GM23338 (cell line): Measurements from ENCODE around the gene CTDP1. TPM values are rescaled to one million over a fixed set of nuclear protein-coding genes. Genes with fewer than 3 reads are reported as not detected.

Source experiments
- ATAC-seq: fragments of 200-7000 bp; cut with Tn5 transposase; 3 replicates; pipeline ENCODE4 v1.9.1; 2020
- DNase-seq: peaks from one replicate; pipeline ENCODE4 v3.0.0-alpha.2; 2015; ENCODE audit warnings: low spot score
- H2AFZ ChIP-seq: fragments of 200-600 bp; sonication (generic); 2 replicates; pipeline ENCODE4 v1.8.0; 2016; ENCODE audit warnings: antibody characterized with exemption, mild to moderate bottlenecking, moderate library complexity
- H3F3A ChIP-seq: fragments of 200-600 bp; sonication (generic); replicated peaks from 2 replicates; pipeline ENCODE4 v1.8.0; 2017; ENCODE audit warnings: antibody characterized with exemption, mixed run types, low read depth
- H3K27ac ChIP-seq: fragments of 200-600 bp; sonication (generic); 2 replicates; pipeline ENCODE4 v1.6.1; 2016; ENCODE audit warnings: low read depth
- H3K27me3 ChIP-seq: fragments of 200-600 bp; sonication (generic); 2 replicates; pipeline ENCODE4 v1.8.0; 2016; ENCODE audit warnings: mild to moderate bottlenecking, mixed run types, moderate library complexity; ENCODE audit not compliant: insufficient read depth
- H3K36me3 ChIP-seq: fragments of 200-600 bp; sonication (generic); 2 replicates; pipeline ENCODE4 v1.8.0; 2016; ENCODE audit warnings: mild to moderate bottlenecking; ENCODE audit not compliant: insufficient read depth
- H3K4me1 ChIP-seq: fragments of 200-600 bp; sonication (generic); 2 replicates; pipeline ENCODE4 v1.8.0; 2016; ENCODE audit warnings: mild to moderate bottlenecking, moderate library complexity; ENCODE audit not compliant: insufficient read depth
- H3K4me2 ChIP-seq: fragments of 200-600 bp; sonication (generic); 2 replicates; pipeline ENCODE4 v1.7.1; 2017; ENCODE audit warnings: mixed run types
- H3K4me3 ChIP-seq: fragments of 200-600 bp; sonication (generic); 2 replicates; pipeline ENCODE4 v1.6.1; 2016; ENCODE audit warnings: mixed run types
- H3K79me2 ChIP-seq: fragments of 200-600 bp; sonication (generic); replicated peaks from 2 replicates; pipeline ENCODE4 v1.8.0; 2017; ENCODE audit warnings: mild to moderate bottlenecking; ENCODE audit not compliant: insufficient read depth
- H3K9me2 ChIP-seq: fragments of 200-600 bp; sonication (generic); 2 replicates; pipeline ENCODE4 v1.8.0; 2017; ENCODE audit not compliant: insufficient read depth
- H4K20me1 ChIP-seq: fragments of 200-600 bp; sonication (generic); replicated peaks from 2 replicates; pipeline ENCODE4 v1.8.0; 2017; ENCODE audit warnings: mild to moderate bottlenecking; ENCODE audit not compliant: insufficient read depth
- H3K27ac Mint-ChIP-seq: 2 replicates; pipeline ENCODE4 v1.8.0; 2020; ENCODE audit warnings: inconsistent platforms, mild to moderate bottlenecking, moderate library complexity, mixed read lengths
- H3K27me3 Mint-ChIP-seq: 3 replicates; pipeline ENCODE4 v1.8.0; 2022; ENCODE audit warnings: low read depth, mild to moderate bottlenecking, moderate library complexity, mixed read lengths, inconsistent platforms; ENCODE audit not compliant: insufficient read depth, poor library complexity
- H3K36me3 Mint-ChIP-seq: 3 replicates; pipeline ENCODE4 v1.8.0; 2021; ENCODE audit warnings: low read depth, mild to moderate bottlenecking, inconsistent platforms, moderate library complexity, mixed read lengths
- H3K4me1 Mint-ChIP-seq: 3 replicates; pipeline ENCODE4 v1.8.0; 2020; ENCODE audit warnings: mild to moderate bottlenecking, inconsistent platforms, mixed read lengths
- H3K4me3 Mint-ChIP-seq: 3 replicates; pipeline ENCODE4 v1.8.0; 2021; ENCODE audit warnings: moderate library complexity, mild to moderate bottlenecking, inconsistent platforms, mixed read lengths
- H3K9me3 Mint-ChIP-seq: 3 replicates; pipeline ENCODE4 v1.8.0; 2020; ENCODE audit warnings: moderate library complexity, mild to moderate bottlenecking, inconsistent platforms, mixed read lengths
- CREB1 ChIP-seq: fragments of 250-450 bp; sonication (Bioruptor Pico); IDR thresholded peaks from 2 replicates; pipeline ENCODE4 v1.5.0; 2020; ENCODE audit warnings: low read depth, mild to moderate bottlenecking, moderate library complexity
- EZH2 ChIP-seq: fragments of 200-600 bp; sonication (generic); IDR thresholded peaks from one replicate; pipeline ENCODE4 v1.8.0; 2017; ENCODE audit warnings: antibody characterized with exemption, mild to moderate bottlenecking, low read depth; ENCODE audit not compliant: unreplicated experiment
- EZH2phosphoT487 ChIP-seq: fragments of 200-600 bp; sonication (generic); IDR thresholded peaks from one replicate; pipeline ENCODE4 v1.8.1; 2018; ENCODE audit warnings: antibody characterized with exemption; ENCODE audit not compliant: unreplicated experiment
- JUNB ChIP-seq: IDR thresholded peaks from one replicate; pipeline ENCODE4 v1.6.1; 2016; ENCODE audit warnings: antibody characterized with exemption; ENCODE audit not compliant: unreplicated experiment
- NANOG ChIP-seq: IDR thresholded peaks from 2 replicates; pipeline ENCODE4 v1.6.1; 2016; ENCODE audit warnings: antibody characterized with exemption, borderline replicate concordance
- POLR2AphosphoS5 ChIP-seq: IDR thresholded peaks from 2 replicates; pipeline ENCODE4 v1.6.1; 2016; ENCODE audit warnings: antibody characterized with exemption, low read depth
- STAT1 ChIP-seq: IDR thresholded peaks from one replicate; pipeline ENCODE4 v1.6.1; 2016; ENCODE audit warnings: antibody characterized with exemption; ENCODE audit not compliant: unreplicated experiment
- ZNF114 ChIP-seq: fragments of 250-450 bp; sonication (Bioruptor Pico); IDR thresholded peaks from 2 replicates; pipeline ENCODE4 v1.5.0; 2020; ENCODE audit warnings: mild to moderate bottlenecking, moderate library complexity
- ZNF331 ChIP-seq: fragments of 250-450 bp; sonication (Bioruptor Pico); IDR thresholded peaks from 2 replicates; pipeline ENCODE4 v1.5.0; 2020; ENCODE audit warnings: low read depth, mild to moderate bottlenecking, moderate library complexity
- polyA plus RNA-seq: library from polyadenylated mRNA; unstranded; fragments of >200 nt; fragmentation: Nextera tagmentation; extraction: Ambion mirVana; gene quantifications from 2 replicates; pipeline ENCODE4 v1.2.1, GENCODE V29; 2016
- total RNA-seq: library from RNA; depleted of rRNA; stranded (reverse); fragments of >200 nt; shearing (Covaris generic); gene quantifications from 2 replicates; pipeline ENCODE4 v1.2.3, GENCODE V29; 2014
- TF ChIP-seq, protein P1 (sequence below), 2 experiments: fragments of 200-600 bp in 1 of 2; sonication (generic) in 1 of 2; conservative IDR thresholded peaks; 2 replicates each; pipeline versions ENCODE4 v1.5.1 to v1.6.1; 2016 to 2017; ENCODE audit warnings: antibody characterized with exemption in 2 of 2, low read depth in 2 of 2, mild to moderate bottlenecking in 2 of 2, moderate library complexity in 1 of 2
- TF ChIP-seq, protein P2 (sequence below): IDR thresholded peaks from one replicate; pipeline ENCODE4 v1.6.1; 2018; ENCODE audit warnings: antibody characterized with exemption; ENCODE audit not compliant: unreplicated experiment
- TF ChIP-seq, protein P3 (sequence below): IDR thresholded peaks from 2 replicates; pipeline ENCODE4 v1.6.1; 2016; ENCODE audit warnings: antibody characterized with exemption
- TF ChIP-seq, protein P4 (sequence below): fragments of 250-450 bp; sonication (Bioruptor Pico); IDR thresholded peaks from 2 replicates; pipeline ENCODE4 v1.5.0; 2020; ENCODE audit warnings: mild to moderate bottlenecking, moderate library complexity

The CTDP1 gene
- total and polyA plus RNA-seq, 2 experiments from 2014 or later: 9.4 to 51.6 TPM

DNA sequence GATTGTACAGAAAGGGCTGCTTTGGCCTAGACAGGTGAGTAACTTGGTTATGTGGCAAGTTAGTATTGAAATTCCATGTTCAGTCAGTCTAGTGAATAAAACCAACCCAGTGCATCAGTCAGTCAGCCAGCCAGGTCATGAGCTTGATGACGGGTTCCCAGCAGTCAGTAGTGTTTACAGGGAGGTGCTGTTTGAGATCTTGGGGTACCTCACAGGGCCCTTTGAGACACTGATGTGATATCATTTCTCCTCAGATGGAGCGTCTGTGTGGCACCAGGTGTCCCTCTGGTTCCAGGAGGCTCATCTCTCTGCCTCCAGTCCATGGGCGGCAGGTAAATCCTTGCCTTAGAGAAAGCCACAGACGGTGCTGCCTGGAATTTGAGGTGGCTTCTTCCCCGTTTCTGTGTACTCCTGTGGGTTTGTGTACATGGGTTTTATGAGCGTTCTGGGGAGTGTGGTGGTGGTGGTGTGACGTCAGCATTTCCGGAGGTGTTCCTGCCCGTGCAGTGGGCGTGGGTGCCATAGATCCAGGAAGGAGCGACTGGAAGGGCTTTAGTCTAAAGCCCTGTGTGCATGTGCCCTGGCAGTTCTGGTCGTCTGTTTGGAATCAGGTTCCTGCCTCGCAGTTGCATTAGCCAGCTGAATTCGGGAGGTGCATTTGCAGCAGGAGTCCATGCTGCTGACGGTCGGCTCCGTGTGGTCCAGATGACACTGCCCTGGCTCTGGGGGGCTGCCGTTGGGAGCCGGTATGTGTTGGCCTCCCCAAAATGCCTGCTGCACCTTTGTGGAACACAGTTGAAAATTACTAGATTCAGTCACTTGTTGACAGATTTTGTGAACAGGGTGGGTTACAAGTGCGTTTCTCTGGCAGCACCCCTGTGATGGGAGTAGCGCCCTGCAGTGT is 2.1 kb downstream of the CTDP1 start:
- H3K36me3 Mint-ChIP-seq: peaks cover 9% of the 10 kb centered on the region; the same call in 2 of the 3 replicates
- Histone ChIP-seq H3K4me2 (peak overlapping the region; percentile 98), H3K27me3 (no peaks in the 10 kb centered on the region), H3K9me2 (no peaks in the 10 kb centered on the region), H2AFZ (no peak overlapping the region), H3K79me2 (peaks cover 72% of the 10 kb centered on the region), H4K20me1 (peaks cover 30% of the 10 kb centered on the region), H3K36me3 (no peaks in the 10 kb centered on the region), H3K27ac (no peak overlapping the region), H3K4me1 (peaks cover 8% of the 10 kb centered on the region), H3F3A (no peaks in the 10 kb centered on the region; the same call in 1 of the 2 replicates), H3K4me3 (peak overlapping the region; percentile 93; the same call in 1 of the 2 replicates)
- H3K4me3 Mint-ChIP-seq: peak overlapping the region; percentile 84
- ATAC-seq (no peak), DNase-seq (no peak)
- peaks cover 10% of the 10 kb centered on the region for H3K27me3 Mint-ChIP-seq
- no peaks in the 10 kb centered on the region for H3K9me3 Mint-ChIP-seq
- H3K4me1 Mint-ChIP-seq: peaks cover 29% of the 10 kb centered on the region
- H3K27ac Mint-ChIP-seq: no peak overlapping the region
- TF ChIP-seq, protein P1, sequence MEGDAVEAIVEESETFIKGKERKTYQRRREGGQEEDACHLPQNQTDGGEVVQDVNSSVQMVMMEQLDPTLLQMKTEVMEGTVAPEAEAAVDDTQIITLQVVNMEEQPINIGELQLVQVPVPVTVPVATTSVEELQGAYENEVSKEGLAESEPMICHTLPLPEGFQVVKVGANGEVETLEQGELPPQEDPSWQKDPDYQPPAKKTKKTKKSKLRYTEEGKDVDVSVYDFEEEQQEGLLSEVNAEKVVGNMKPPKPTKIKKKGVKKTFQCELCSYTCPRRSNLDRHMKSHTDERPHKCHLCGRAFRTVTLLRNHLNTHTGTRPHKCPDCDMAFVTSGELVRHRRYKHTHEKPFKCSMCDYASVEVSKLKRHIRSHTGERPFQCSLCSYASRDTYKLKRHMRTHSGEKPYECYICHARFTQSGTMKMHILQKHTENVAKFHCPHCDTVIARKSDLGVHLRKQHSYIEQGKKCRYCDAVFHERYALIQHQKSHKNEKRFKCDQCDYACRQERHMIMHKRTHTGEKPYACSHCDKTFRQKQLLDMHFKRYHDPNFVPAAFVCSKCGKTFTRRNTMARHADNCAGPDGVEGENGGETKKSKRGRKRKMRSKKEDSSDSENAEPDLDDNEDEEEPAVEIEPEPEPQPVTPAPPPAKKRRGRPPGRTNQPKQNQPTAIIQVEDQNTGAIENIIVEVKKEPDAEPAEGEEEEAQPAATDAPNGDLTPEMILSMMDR (conservative IDR thresholded peaks at IDR 0.05; ENCODE audit: low read depth in 2 of 2): no peak
- TF ChIP-seq EZH2 (no peak), EZH2phosphoT487 (no peak), STAT1 (no peak), ZNF114 (no peak), ZNF331 (CRISPR knock-in tag) (no peak), POLR2AphosphoS5 (no peak), NANOG (no peak), CREB1 (no peak), JUNB (no peak)
- TF ChIP-seq, protein P2, sequence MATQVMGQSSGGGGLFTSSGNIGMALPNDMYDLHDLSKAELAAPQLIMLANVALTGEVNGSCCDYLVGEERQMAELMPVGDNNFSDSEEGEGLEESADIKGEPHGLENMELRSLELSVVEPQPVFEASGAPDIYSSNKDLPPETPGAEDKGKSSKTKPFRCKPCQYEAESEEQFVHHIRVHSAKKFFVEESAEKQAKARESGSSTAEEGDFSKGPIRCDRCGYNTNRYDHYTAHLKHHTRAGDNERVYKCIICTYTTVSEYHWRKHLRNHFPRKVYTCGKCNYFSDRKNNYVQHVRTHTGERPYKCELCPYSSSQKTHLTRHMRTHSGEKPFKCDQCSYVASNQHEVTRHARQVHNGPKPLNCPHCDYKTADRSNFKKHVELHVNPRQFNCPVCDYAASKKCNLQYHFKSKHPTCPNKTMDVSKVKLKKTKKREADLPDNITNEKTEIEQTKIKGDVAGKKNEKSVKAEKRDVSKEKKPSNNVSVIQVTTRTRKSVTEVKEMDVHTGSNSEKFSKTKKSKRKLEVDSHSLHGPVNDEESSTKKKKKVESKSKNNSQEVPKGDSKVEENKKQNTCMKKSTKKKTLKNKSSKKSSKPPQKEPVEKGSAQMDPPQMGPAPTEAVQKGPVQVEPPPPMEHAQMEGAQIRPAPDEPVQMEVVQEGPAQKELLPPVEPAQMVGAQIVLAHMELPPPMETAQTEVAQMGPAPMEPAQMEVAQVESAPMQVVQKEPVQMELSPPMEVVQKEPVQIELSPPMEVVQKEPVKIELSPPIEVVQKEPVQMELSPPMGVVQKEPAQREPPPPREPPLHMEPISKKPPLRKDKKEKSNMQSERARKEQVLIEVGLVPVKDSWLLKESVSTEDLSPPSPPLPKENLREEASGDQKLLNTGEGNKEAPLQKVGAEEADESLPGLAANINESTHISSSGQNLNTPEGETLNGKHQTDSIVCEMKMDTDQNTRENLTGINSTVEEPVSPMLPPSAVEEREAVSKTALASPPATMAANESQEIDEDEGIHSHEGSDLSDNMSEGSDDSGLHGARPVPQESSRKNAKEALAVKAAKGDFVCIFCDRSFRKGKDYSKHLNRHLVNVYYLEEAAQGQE: no peak
- TF ChIP-seq, protein P3, sequence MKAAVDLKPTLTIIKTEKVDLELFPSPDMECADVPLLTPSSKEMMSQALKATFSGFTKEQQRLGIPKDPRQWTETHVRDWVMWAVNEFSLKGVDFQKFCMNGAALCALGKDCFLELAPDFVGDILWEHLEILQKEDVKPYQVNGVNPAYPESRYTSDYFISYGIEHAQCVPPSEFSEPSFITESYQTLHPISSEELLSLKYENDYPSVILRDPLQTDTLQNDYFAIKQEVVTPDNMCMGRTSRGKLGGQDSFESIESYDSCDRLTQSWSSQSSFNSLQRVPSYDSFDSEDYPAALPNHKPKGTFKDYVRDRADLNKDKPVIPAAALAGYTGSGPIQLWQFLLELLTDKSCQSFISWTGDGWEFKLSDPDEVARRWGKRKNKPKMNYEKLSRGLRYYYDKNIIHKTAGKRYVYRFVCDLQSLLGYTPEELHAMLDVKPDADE: no peak
- TF ChIP-seq, protein P4, sequence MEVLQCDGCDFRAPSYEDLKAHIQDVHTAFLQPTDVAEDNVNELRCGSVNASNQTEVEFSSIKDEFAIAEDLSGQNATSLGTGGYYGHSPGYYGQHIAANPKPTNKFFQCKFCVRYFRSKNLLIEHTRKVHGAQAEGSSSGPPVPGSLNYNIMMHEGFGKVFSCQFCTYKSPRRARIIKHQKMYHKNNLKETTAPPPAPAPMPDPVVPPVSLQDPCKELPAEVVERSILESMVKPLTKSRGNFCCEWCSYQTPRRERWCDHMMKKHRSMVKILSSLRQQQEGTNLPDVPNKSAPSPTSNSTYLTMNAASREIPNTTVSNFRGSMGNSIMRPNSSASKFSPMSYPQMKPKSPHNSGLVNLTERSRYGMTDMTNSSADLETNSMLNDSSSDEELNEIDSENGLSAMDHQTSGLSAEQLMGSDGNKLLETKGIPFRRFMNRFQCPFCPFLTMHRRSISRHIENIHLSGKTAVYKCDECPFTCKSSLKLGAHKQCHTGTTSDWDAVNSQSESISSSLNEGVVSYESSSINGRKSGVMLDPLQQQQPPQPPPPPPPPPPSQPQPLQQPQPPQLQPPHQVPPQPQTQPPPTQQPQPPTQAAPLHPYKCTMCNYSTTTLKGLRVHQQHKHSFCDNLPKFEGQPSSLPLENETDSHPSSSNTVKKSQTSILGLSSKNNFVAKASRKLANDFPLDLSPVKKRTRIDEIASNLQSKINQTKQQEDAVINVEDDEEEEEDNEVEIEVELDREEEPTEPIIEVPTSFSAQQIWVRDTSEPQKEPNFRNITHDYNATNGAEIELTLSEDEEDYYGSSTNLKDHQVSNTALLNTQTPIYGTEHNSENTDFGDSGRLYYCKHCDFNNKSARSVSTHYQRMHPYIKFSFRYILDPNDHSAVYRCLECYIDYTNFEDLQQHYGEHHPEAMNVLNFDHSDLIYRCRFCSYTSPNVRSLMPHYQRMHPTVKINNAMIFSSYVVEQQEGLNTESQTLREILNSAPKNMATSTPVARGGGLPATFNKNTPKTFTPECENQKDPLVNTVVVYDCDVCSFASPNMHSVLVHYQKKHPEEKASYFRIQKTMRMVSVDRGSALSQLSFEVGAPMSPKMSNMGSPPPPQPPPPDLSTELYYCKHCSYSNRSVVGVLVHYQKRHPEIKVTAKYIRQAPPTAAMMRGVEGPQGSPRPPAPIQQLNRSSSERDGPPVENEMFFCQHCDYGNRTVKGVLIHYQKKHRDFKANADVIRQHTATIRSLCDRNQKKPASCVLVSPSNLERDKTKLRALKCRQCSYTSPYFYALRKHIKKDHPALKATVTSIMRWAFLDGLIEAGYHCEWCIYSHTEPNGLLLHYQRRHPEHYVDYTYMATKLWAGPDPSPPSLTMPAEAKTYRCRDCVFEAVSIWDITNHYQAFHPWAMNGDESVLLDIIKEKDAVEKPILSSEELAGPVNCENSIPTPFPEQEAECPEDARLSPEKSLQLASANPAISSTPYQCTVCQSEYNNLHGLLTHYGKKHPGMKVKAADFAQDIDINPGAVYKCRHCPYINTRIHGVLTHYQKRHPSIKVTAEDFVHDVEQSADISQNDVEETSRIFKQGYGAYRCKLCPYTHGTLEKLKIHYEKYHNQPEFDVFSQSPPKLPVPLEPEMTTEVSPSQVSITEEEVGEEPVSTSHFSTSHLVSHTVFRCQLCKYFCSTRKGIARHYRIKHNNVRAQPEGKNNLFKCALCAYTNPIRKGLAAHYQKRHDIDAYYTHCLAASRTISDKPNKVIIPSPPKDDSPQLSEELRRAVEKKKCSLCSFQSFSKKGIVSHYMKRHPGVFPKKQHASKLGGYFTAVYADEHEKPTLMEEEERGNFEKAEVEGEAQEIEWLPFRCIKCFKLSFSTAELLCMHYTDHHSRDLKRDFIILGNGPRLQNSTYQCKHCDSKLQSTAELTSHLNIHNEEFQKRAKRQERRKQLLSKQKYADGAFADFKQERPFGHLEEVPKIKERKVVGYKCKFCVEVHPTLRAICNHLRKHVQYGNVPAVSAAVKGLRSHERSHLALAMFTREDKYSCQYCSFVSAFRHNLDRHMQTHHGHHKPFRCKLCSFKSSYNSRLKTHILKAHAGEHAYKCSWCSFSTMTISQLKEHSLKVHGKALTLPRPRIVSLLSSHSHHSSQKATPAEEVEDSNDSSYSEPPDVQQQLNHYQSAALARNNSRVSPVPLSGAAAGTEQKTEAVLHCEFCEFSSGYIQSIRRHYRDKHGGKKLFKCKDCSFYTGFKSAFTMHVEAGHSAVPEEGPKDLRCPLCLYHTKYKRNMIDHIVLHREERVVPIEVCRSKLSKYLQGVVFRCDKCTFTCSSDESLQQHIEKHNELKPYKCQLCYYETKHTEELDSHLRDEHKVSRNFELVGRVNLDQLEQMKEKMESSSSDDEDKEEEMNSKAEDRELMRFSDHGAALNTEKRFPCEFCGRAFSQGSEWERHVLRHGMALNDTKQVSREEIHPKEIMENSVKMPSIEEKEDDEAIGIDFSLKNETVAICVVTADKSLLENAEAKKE (CRISPR knock-in tag): no peak
